Natural killer cell (primary cell): ENCODE results near the gene HS6ST3. TPM values are rescaled to one million over a fixed set of nuclear protein-coding genes. Genes with fewer than 3 reads are reported as not detected.

Source experiments
- ATAC-seq, 3 donors: fragments of 150-1000 bp in 2 of 3; fragments of 200-7000 bp in 1 of 3; cut with Tn5 transposase; 1 replicate in 1 of 3; 2 replicates in 2 of 3; pipeline ENCODE4 v1.10.0; 2021; ENCODE audit warnings: mild to moderate bottlenecking in 2 of 3, moderate library complexity in 2 of 3
- DNase-seq, 2 donors: peaks; one replicate each; pipeline versions ENCODE4 v3.0.0 to v3.0.0-alpha.2; 2013 to 2021; ENCODE audit warnings: mixed read lengths in 1 of 2
- H3K27ac ChIP-seq: one replicate; pipeline ENCODE4 v1.5.1; 2013; ENCODE audit warnings: mild to moderate bottlenecking, low read length
- H3K27me3 ChIP-seq: one replicate; pipeline ENCODE4 v1.6.1; 2013; ENCODE audit warnings: low read length; ENCODE audit not compliant: control insufficient read depth, insufficient read depth
- H3K36me3 ChIP-seq: one replicate; pipeline ENCODE4 v1.6.1; 2013; ENCODE audit warnings: low read length; ENCODE audit not compliant: control insufficient read depth, insufficient read depth
- H3K4me1 ChIP-seq: one replicate; pipeline ENCODE4 v1.6.1; 2013; ENCODE audit warnings: low read length; ENCODE audit not compliant: control insufficient read depth, insufficient read depth
- H3K4me3 ChIP-seq: one replicate; pipeline ENCODE4 v1.5.1; 2013; ENCODE audit warnings: low read length
- H3K9me3 ChIP-seq: one replicate; pipeline ENCODE4 v1.6.1; 2013; ENCODE audit warnings: low read length; ENCODE audit not compliant: control insufficient read depth, insufficient read depth
- H3K27ac Mint-ChIP-seq, 2 donors: one replicate each; pipeline ENCODE4 v1.8.0; 2022; ENCODE audit warnings: mild to moderate bottlenecking in 2 of 2, mixed read lengths in 2 of 2, moderate library complexity in 1 of 2
- H3K27me3 Mint-ChIP-seq, 2 donors: one replicate each; pipeline ENCODE4 v1.8.0; 2022; ENCODE audit warnings: low read depth in 2 of 2, mixed read lengths in 2 of 2
- H3K36me3 Mint-ChIP-seq: one replicate; pipeline ENCODE4 v1.8.0; 2022; ENCODE audit warnings: mixed read lengths
- H3K4me1 Mint-ChIP-seq, 2 donors: one replicate each; pipeline ENCODE4 v1.8.0; 2022; ENCODE audit warnings: mixed read lengths in 2 of 2
- H3K4me3 Mint-ChIP-seq: one replicate; pipeline ENCODE4 v1.8.0; 2022; ENCODE audit warnings: mild to moderate bottlenecking, moderate library complexity, mixed read lengths
- H3K9me3 Mint-ChIP-seq, 2 donors: one replicate each; pipeline ENCODE4 v1.8.0; 2022; ENCODE audit warnings: mixed read lengths in 2 of 2
- CTCF ChIP-seq: fragments of 200-600 bp; IDR thresholded peaks from one replicate; pipeline ENCODE4 v1.8.0; 2022; ENCODE audit warnings: antibody characterized with exemption
- WGBS: methylation state at CpG from one replicate; pipeline ENCODE4 v1.1.7; 2013; ENCODE audit warnings: missing lambda C conversion rate; ENCODE audit not compliant: insufficient coverage; 5-methylcytosine and 5-hydroxymethylcytosine counted together
- intact Hi-C: fragments of 100-400 bp; cut with micrococcal nuclease; formaldehyde crosslinking; loops from one replicate; pipeline ENCODE4 v1.14.2; 2022
- total RNA-seq, 4 donors: library from RNA; stranded (reverse); fragments of 120-200 nt in 1 of 4; gene quantifications; one replicate each; pipeline versions ENCODE4 v1.2.3 to v1.2.4, GENCODE V29; 2013 to 2022

HS6ST3 gene
- total RNA-seq, 3 donors from 2014 or later (not counting 1 experiment from before 2014, with no cell fraction given), result not detected

GRCh38 chr13:96460609-96461008 is 370.7 kb downstream of the HS6ST3 start:
- 84% methylated on average over 2 of the region's 2 CpGs for WGBS
- H3K9me3 Mint-ChIP-seq, result peaks cover 9 to 10% of the 10 kb centered on the region in 2 donors
- Histone ChIP-seq H3K27me3 (no peaks in the 10 kb centered on the region), H3K4me1 (no peaks in the 10 kb centered on the region), H3K9me3 (no peaks in the 10 kb centered on the region), H3K27ac (no peak overlapping the region), H3K36me3 (no peaks in the 10 kb centered on the region), H3K4me3 (no peak overlapping the region)
- H3K27ac Mint-ChIP-seq, result no peak overlapping the region
- no peaks in the 10 kb centered on the region for H3K27me3 Mint-ChIP-seq
- ATAC-seq, result no peak
- no peak overlapping the region for H3K4me3 Mint-ChIP-seq
- intact Hi-C loops, result no loop called here
- no peak for TF ChIP-seq CTCF
- DNase-seq, result no peak
- H3K36me3 Mint-ChIP-seq, result no peaks in the 10 kb centered on the region
- no peaks in the 10 kb centered on the region for H3K4me1 Mint-ChIP-seq

- ATAC-seq (no peak), DNase-seq (no peak)
- Mint-ChIP-seq H3K36me3 (peaks cover 7% of the 10 kb centered on the region), H3K9me3 (peaks cover 17% of the 10 kb centered on the region in 2 donors), H3K27ac (no peak overlapping the region), H3K4me1 (no peaks in the 10 kb centered on the region), H3K4me3 (no peak overlapping the region), H3K27me3 (no peaks in the 10 kb centered on the region)
- WGBS, result 89% methylated on average over 10 of the region's 10 CpGs
- intact Hi-C loops, result no loop called here
- Histone ChIP-seq H3K9me3 (no peaks in the 10 kb centered on the region), H3K4me1 (no peaks in the 10 kb centered on the region), H3K4me3 (no peak overlapping the region), H3K27me3 (no peaks in the 10 kb centered on the region), H3K36me3 (no peaks in the 10 kb centered on the region), H3K27ac (no peak overlapping the region)
- TF ChIP-seq CTCF, result no peak
Measured at GRCh38 chr13:96473526-96474180, 383.7 kb downstream of the HS6ST3 start.

DNA sequence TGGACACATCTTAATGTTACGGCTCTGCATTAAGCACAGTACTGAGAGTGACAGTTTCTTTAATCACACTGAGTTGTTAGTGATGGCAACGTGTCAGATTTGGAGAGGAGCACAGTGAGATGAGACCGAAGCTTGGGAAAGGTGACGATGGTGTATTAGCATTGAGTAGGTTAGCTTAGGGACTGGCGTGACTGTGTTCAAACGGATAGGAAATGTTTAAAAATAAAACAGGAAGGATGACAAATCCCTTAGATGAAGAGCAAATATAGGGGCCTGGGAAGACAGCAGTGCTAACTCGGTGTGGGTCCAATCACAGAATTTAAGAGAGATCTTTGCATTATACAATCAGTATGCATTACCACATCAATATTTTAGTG is 384.3 kb downstream of the HS6ST3 start:
- TF ChIP-seq CTCF, result no peak
- Mint-ChIP-seq H3K9me3 (peaks cover 19 to 20% of the 10 kb centered on the region in 2 donors), H3K27me3 (no peaks in the 10 kb centered on the region), H3K27ac (no peak overlapping the region), H3K4me3 (no peak overlapping the region), H3K36me3 (peaks cover 7% of the 10 kb centered on the region), H3K4me1 (no peaks in the 10 kb centered on the region)
- H3K9me3 ChIP-seq, result no peaks in the 10 kb centered on the region
- no peaks in the 10 kb centered on the region for H3K36me3 ChIP-seq
- no peaks in the 10 kb centered on the region for H3K27me3 ChIP-seq
- ATAC-seq (no peak), DNase-seq (no peak)
- WGBS, result 83% methylated on average over 7 of the region's 7 CpGs
- intact Hi-C loops, result no loop called here
- no peak overlapping the region for H3K4me3 ChIP-seq
- H3K4me1 ChIP-seq, result no peaks in the 10 kb centered on the region
- H3K27ac ChIP-seq, result no peak overlapping the region

GRCh38 chr13:96475103-96475502 is 385.2 kb downstream of the HS6ST3 start:
- no peaks in the 10 kb centered on the region for H3K36me3 ChIP-seq
- WGBS, result 70% methylated on average over 4 of the region's 4 CpGs
- Mint-ChIP-seq H3K27me3 (no peaks in the 10 kb centered on the region), H3K27ac (no peak overlapping the region), H3K36me3 (peaks cover 7% of the 10 kb centered on the region), H3K4me1 (no peaks in the 10 kb centered on the region), H3K4me3 (no peak overlapping the region), H3K9me3 (peaks cover 21 to 22% of the 10 kb centered on the region in 2 donors)
- no peak overlapping the region for H3K4me3 ChIP-seq
- ATAC-seq (no peak), DNase-seq (no peak)
- H3K27ac ChIP-seq, result no peak overlapping the region
- H3K27me3 ChIP-seq, result no peaks in the 10 kb centered on the region
- no peaks in the 10 kb centered on the region for H3K4me1 ChIP-seq
- no peak for TF ChIP-seq CTCF
- no peaks in the 10 kb centered on the region for H3K9me3 ChIP-seq
- intact Hi-C loops, result no loop called here
